ENCODE data around the gene C5orf63. TPM values are rescaled to one million over a fixed set of nuclear protein-coding genes. Genes with fewer than 3 reads are reported as not detected.
"Not testable (repeated sequence)": the region's sequence is repeated elsewhere in the genome, so short reads cannot be mapped to it uniquely, and the experiment has no call there.

Gene C5orf63
- total RNA-seq, 2 experiments from 2014 or later: 6.6 to 7.1 TPM

DNA sequence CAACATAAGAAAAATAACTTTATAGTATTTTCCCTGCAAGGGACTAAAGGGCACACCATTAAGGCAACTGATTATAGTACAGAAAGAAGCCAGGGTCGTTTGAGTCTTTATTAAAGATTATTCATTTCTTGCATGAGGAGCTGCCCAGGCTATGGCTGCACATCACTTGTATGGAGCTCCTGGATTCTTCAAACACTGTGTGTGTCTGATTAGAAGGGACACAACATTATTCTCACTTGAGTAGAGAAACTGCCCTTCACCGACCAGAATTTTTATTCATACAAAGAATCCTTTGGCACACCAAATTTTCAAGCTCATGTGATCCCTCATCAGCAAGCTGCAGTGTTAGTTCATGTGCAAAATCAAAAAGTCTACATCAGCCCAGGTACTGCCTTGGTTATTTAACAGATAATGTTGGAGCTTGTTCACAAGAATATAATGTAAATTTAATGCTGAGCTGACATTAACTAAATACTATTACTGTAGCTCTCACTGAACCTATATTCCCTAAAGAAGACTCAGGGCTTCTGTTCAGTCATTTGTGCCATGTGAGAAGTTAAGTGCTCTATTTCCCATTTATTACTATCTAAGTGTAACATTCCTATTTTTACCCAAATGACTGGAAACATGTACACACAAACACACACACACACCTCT lies 9.9 kb downstream of the C5orf63 start:
- Mint-ChIP-seq H3K27ac (no peak overlapping the region), H3K4me3 (no peak overlapping the region), H3K27me3 (no peaks in the 10 kb centered on the region), H3K4me1 (peaks cover 5% of the 10 kb centered on the region), H3K36me3 (ENCODE audit: low read depth) (no peaks in the 10 kb centered on the region), H3K9me3 (no peaks in the 10 kb centered on the region)
- ChIA-PET POLR2A (interaction anchor here (1.5 kb wide), 1 partner anchor 9 kb away, joined by 4 read pairs; the partner anchor contains the start of gene C5orf63), CTCF (no interaction called here)
- no peak for DNase-seq

DNA sequence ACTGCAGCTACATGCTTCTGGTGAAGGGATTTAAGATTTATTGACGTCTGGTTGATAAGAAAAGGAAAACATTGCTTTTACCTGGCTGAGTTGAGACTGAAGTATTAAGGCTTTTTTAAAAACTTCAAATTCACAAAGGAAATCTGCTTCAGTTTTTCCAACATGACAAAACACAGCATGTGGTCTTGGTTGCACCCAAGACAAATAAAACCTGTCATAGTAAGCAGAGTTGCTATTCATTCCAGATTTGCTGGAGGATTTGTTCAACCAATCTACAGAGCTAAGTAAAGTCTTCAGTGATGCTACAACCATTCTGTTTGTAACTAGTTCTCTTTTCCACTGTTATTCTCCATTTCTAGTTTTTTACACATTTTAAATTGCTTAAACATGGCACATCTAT lies 11.3 kb downstream of the C5orf63 start:
- H3K27ac Mint-ChIP-seq: no peak overlapping the region
- no peak for DNase-seq
- H3K4me3 Mint-ChIP-seq: no peak overlapping the region
- no peaks in the 10 kb centered on the region for H3K27me3 Mint-ChIP-seq
- POLR2A ChIA-PET: no interaction called here
- H3K4me1 Mint-ChIP-seq: peaks cover 5% of the 10 kb centered on the region
- peaks cover 6% of the 10 kb centered on the region for H3K36me3 Mint-ChIP-seq (ENCODE audit: low read depth)
- H3K9me3 Mint-ChIP-seq: no peaks in the 10 kb centered on the region
- CTCF ChIA-PET: no interaction called here

DNA sequence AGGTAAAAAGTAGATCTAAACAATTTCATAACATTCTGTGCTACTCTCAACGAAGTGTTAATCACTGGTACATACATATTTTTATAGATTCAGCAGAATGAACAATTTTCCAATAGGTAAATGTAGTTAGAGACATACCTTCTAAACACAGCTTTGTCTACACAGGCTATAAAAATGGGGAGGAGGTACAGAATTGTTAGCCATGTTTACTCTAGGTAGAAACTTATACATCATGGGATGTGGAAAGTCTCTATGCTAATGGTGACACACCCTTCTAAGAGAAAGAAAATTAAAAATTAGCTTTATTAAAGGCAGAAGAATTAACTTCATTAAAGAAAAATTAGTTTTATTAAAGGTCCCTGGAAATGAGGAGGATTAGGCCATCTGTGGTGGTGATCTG lies 11.8 kb downstream of the C5orf63 start:
- Mint-ChIP-seq H3K36me3 (ENCODE audit: low read depth) (peaks cover 6% of the 10 kb centered on the region), H3K9me3 (no peaks in the 10 kb centered on the region), H3K27ac (no peak overlapping the region), H3K4me1 (peaks cover 5% of the 10 kb centered on the region), H3K4me3 (no peak overlapping the region), H3K27me3 (no peaks in the 10 kb centered on the region)
- ChIA-PET CTCF (no interaction called here), POLR2A (no interaction called here)
- DNase-seq: no peak

GRCh38 chr5:127060470-127060985 lies 12.8 kb downstream of the C5orf63 start:
- no peak overlapping the region for H3K4me3 Mint-ChIP-seq
- H3K9me3 Mint-ChIP-seq: no peaks in the 10 kb centered on the region
- H3K4me1 Mint-ChIP-seq: peaks cover 5% of the 10 kb centered on the region
- ChIA-PET POLR2A (interaction anchor here (1.6 kb wide), 1 partner anchor 283 kb away, joined by 4 read pairs; no protein-coding TSS in a partner anchor), CTCF (no interaction called here)
- no peaks in the 10 kb centered on the region for H3K27me3 Mint-ChIP-seq
- DNase-seq: no peak
- H3K36me3 Mint-ChIP-seq (ENCODE audit: low read depth): peaks cover 14% of the 10 kb centered on the region
- H3K27ac Mint-ChIP-seq: no peak overlapping the region

DNA sequence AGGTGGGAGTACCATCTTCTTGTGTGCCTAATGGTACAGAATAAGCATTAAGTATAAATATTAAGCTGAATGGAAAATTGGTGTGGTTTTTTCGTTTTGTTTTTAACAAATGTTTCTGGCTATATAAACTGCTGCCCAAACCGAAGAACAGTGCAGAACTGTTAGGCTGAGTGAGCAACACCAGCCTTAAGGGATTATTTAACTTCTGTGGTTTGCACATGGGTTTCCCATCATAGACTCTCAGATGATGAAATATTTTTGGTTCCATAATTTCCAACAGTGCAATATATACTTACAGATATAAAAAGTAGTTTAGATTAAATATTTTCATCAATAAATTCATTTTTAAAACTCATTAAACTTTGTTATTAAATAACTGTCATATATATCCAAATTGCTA lies 16.4 kb downstream of the C5orf63 start:
- H3K36me3 Mint-ChIP-seq (ENCODE audit: low read depth): peaks cover 26% of the 10 kb centered on the region
- DNase-seq: no peak
- no peaks in the 10 kb centered on the region for H3K9me3 Mint-ChIP-seq
- ChIA-PET CTCF (no interaction called here), POLR2A (no interaction called here)
- H3K4me3 Mint-ChIP-seq: no peak overlapping the region
- peaks cover 5% of the 10 kb centered on the region for H3K4me1 Mint-ChIP-seq
- no peak overlapping the region for H3K27ac Mint-ChIP-seq
- no peaks in the 10 kb centered on the region for H3K27me3 Mint-ChIP-seq

DNA sequence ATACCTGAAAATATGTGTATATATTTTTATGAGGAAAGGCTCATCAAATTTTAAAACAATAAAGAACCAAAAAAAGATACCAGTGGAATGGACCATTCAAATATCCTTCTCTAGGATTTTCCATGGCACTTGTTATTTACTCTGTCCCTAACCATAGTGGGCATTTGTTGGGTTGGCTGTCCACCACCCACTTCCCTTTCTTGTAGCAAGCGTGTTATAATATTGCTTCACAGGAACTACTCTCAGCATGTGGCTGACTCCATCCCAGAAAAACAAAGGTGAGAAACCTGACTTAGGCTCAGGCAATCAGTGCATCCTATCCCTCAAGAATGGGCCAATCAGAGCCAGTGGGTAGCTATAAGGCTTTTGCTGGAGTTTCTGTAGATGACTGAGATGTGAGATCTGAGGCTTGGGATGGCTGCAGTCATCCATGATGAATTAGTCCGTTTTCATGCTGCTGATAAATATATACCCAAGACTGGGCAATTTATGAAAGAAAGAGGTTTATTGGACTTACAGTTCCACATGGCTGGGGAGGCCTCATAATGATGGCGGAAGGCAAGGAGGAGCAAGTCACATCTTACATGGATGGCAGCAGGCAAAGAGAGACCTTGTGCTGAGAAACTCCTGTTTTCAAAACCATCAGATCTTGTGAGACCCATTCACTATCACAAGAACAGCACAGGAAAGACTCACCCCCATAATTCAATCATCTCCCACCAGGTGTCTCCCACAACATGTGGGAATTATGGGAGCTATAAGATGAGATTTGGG lies 17.2 kb downstream of the C5orf63 start:
- peaks cover 26% of the 10 kb centered on the region for H3K36me3 Mint-ChIP-seq (ENCODE audit: low read depth)
- ChIA-PET CTCF (no interaction called here), POLR2A (no interaction called here)

DNA sequence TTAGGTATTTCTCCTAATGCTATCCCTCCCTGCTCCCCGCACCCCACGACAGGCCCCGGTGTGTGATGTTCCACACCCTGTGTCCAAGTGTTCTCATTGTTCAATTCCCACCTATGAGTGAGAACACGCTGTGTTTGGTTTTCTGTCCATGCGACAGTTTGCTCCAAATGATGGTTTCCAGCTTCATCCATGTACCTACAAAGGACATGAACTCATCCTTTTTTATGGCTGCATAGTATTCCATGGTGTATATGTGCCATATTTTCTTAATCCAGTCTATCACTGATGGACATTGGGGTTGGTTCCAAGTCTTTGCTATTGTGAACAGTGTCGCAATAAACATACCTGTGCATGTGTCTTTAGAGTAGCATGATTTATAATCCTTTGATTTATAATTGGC lies 19.8 kb downstream of the C5orf63 start:
- H3K4me3 Mint-ChIP-seq, H3K27ac Mint-ChIP-seq, H3K9me3 Mint-ChIP-seq, H3K4me1 Mint-ChIP-seq, DNase-seq, POLR2A ChIA-PET, CTCF ChIA-PET, H3K27me3 Mint-ChIP-seq: not testable (repeated sequence)
- H3K36me3 Mint-ChIP-seq (ENCODE audit: low read depth): peaks cover 26% of the 10 kb centered on the region

More for the DNA sequence above, 17.2 kb downstream of the C5orf63 start:
- DNase-seq: no peak
- H3K4me3 Mint-ChIP-seq: no peak overlapping the region
- H3K27me3 Mint-ChIP-seq: no peaks in the 10 kb centered on the region
- H3K4me1 Mint-ChIP-seq: peaks cover 5% of the 10 kb centered on the region
- no peak overlapping the region for H3K27ac Mint-ChIP-seq
- H3K9me3 Mint-ChIP-seq: no peaks in the 10 kb centered on the region

DNA sequence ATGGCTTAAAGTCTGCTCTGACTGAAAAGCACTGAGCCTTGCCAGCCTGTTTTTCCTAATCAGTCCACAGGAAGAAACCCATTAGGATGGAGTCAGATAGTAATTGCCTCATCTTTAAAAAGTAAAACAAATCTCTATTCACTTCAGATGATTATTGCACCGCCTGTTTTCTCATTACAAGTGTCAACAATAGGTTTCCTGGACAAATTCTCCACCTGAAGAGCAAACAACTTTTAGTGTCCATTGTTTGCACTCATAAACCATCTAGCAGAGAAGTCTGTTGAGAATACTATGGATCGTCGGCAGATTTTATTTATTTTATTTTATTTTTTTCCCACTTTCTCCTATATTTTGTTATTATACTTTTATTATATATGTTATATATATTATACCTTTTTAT lies 20.3 kb downstream of the C5orf63 start:
- H3K36me3 Mint-ChIP-seq (ENCODE audit: low read depth): peaks cover 26% of the 10 kb centered on the region
- ChIA-PET CTCF (no interaction called here), POLR2A (no interaction called here)
- no peaks in the 10 kb centered on the region for H3K9me3 Mint-ChIP-seq
- no peaks in the 10 kb centered on the region for H3K27me3 Mint-ChIP-seq
- no peak overlapping the region for H3K27ac Mint-ChIP-seq
- H3K4me1 Mint-ChIP-seq: no peaks in the 10 kb centered on the region
- no peak for DNase-seq
- no peak overlapping the region for H3K4me3 Mint-ChIP-seq

DNA sequence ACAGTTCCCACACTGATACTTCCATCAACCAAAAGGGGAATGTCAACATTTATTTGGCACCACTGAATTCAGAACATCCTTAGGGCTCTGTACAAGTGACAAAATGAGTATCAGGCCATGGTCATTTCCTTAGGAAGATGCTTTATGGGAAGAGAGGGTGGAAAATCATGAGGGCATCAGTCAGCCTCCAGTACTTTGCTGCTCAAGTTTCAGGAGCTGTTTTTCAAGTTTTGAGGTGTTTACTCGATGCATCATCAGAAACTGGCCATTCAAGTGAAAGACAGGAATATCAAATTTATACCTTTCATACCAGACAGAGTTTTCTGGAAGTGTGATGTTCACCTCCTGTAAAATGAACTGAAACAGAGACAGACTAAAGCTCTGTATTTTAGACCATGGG lies 21.7 kb downstream of the C5orf63 start:
- CTCF ChIA-PET: no interaction called here
- H3K4me1 Mint-ChIP-seq: no peaks in the 10 kb centered on the region

GRCh38 chr5:127046343-127047072 lies 26.8 kb downstream of the C5orf63 start:
- Mint-ChIP-seq H3K27ac (no peak overlapping the region), H3K4me3 (no peak overlapping the region), H3K4me1 (no peaks in the 10 kb centered on the region), H3K9me3 (no peaks in the 10 kb centered on the region), H3K27me3 (no peaks in the 10 kb centered on the region), H3K36me3 (ENCODE audit: low read depth) (no peaks in the 10 kb centered on the region)
- DNase-seq: no peak
- ChIA-PET POLR2A (no interaction called here), CTCF (no interaction called here)

More for the DNA sequence above, 21.7 kb downstream of the C5orf63 start:
- Mint-ChIP-seq H3K36me3 (ENCODE audit: low read depth) (peaks cover 20% of the 10 kb centered on the region), H3K9me3 (no peaks in the 10 kb centered on the region), H3K4me3 (no peak overlapping the region), H3K27ac (no peak overlapping the region), H3K27me3 (no peaks in the 10 kb centered on the region)
- POLR2A ChIA-PET: no interaction called here
- no peak for DNase-seq

GRCh38 chr5:127042593-127042992 lies 30.7 kb downstream of the C5orf63 start:
- POLR2A ChIA-PET: no interaction called here
- no peaks in the 10 kb centered on the region for H3K27me3 Mint-ChIP-seq
- no peak for DNase-seq
- CTCF ChIA-PET: no interaction called here
- no peak overlapping the region for H3K4me3 Mint-ChIP-seq
- H3K9me3 Mint-ChIP-seq: no peaks in the 10 kb centered on the region
- H3K4me1 Mint-ChIP-seq: no peaks in the 10 kb centered on the region
- no peak overlapping the region for H3K27ac Mint-ChIP-seq
- H3K36me3 Mint-ChIP-seq (ENCODE audit: low read depth): no peaks in the 10 kb centered on the region

DNA sequence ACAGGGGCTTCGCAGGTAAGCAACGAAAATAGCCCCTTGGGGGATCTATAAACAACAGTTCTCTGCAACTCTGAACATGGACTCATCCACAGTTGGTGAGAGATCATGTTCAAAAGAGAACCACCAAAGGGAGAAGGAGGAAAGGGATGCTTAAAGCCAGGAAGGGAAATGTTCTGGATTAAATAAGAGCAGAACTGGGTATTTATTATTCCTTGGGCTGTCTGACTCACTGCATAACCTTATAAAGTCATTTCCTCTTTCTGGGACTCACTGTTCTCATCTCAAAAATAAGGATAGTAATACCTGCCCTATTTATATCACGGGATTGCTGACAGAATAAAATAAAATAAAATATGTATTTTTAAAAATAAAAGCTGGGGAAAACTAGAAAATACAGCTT lies 31.7 kb downstream of the C5orf63 start:
- ChIA-PET POLR2A (no interaction called here), CTCF (no interaction called here)
- Mint-ChIP-seq H3K4me3 (no peak overlapping the region), H3K9me3 (no peaks in the 10 kb centered on the region), H3K4me1 (no peaks in the 10 kb centered on the region), H3K27me3 (peaks cover 1% of the 10 kb centered on the region), H3K36me3 (ENCODE audit: low read depth) (no peaks in the 10 kb centered on the region), H3K27ac (no peak overlapping the region)
- no peak for DNase-seq

- peaks cover 4% of the 10 kb centered on the region for H3K27me3 Mint-ChIP-seq
- DNase-seq: no peak
- no peak overlapping the region for H3K27ac Mint-ChIP-seq
- no peak overlapping the region for H3K4me3 Mint-ChIP-seq
- ChIA-PET CTCF (no interaction called here), POLR2A (no interaction called here)
- H3K36me3 Mint-ChIP-seq (ENCODE audit: low read depth): no peaks in the 10 kb centered on the region
- no peaks in the 10 kb centered on the region for H3K4me1 Mint-ChIP-seq
- no peaks in the 10 kb centered on the region for H3K9me3 Mint-ChIP-seq
These were observed 32.3 kb downstream of the C5orf63 start for GRCh38 chr5:127040796-127041520.

Measured in activated CD4-positive, alpha-beta memory T cell treated with anti-CD3 and anti-CD28 coated beads, Interleukin-2, amount 10 ng/mL, durations not matched to agents 7 days and 5 days (primary cell).